GM21367 (cell line): ENCODE data around the gene ARFGEF2.
"Not testable (repeated sequence)": the region's sequence is repeated elsewhere in the genome, so short reads cannot be mapped to it uniquely, and the experiment has no call there.

Experiments
- ATAC-seq: cut with Tn5 transposase; IDR thresholded peaks from one replicate; pipeline ENCODE4 v1.9.1; 2021; ENCODE audit not compliant: unreplicated experiment

ARFGEF2 gene

GRCh38 chr20:48949304-48950170 lies 28.0 kb downstream of the ARFGEF2 start:
- ATAC-seq: no peak

GRCh38 chr20:48951041-48951440 lies 29.5 kb downstream of the ARFGEF2 start:
- no peak for ATAC-seq

- no peak for ATAC-seq
Observed at GRCh38 chr20:48951646-48952045, 30.1 kb downstream of the ARFGEF2 start.

- no peak for ATAC-seq
Observed at GRCh38 chr20:48952656-48953055, 31.1 kb downstream of the ARFGEF2 start.

GRCh38 chr20:48953653-48954052 lies 32.1 kb downstream of the ARFGEF2 start:
- no peak for ATAC-seq

GRCh38 chr20:48956052-48956451 lies 34.5 kb downstream of the ARFGEF2 start:
- no peak for ATAC-seq

GRCh38 chr20:48957053-48957481 lies 35.6 kb downstream of the ARFGEF2 start:
- no peak for ATAC-seq

GRCh38 chr20:48957533-48957932 lies 36.0 kb downstream of the ARFGEF2 start:
- no peak for ATAC-seq

GRCh38 chr20:48958743-48959142 lies 37.2 kb downstream of the ARFGEF2 start:
- ATAC-seq: no peak

GRCh38 chr20:48959899-48960550 lies 38.5 kb downstream of the ARFGEF2 start:
- ATAC-seq: no peak

- ATAC-seq: no peak
Observed at GRCh38 chr20:48962421-48962820, 40.9 kb downstream of the ARFGEF2 start.

- no peak for ATAC-seq
Observed at GRCh38 chr20:48962976-48963771, 41.7 kb downstream of the ARFGEF2 start.

GRCh38 chr20:48965189-48965910 lies 43.8 kb downstream of the ARFGEF2 start:
- no peak for ATAC-seq

- no peak for ATAC-seq
Observed at GRCh38 chr20:48970681-48971365, 49.3 kb downstream of the ARFGEF2 start.

- no peak for ATAC-seq
Observed at GRCh38 chr20:48971956-48972355, 50.4 kb downstream of the ARFGEF2 start.

- no peak for ATAC-seq
Observed at GRCh38 chr20:48972816-48973215, 51.3 kb downstream of the ARFGEF2 start.

GRCh38 chr20:48975955-48976354 lies 54.4 kb downstream of the ARFGEF2 start:
- no peak for ATAC-seq

- ATAC-seq: not testable (repeated sequence)
Observed at GRCh38 chr20:48979980-48980379, 58.5 kb downstream of the ARFGEF2 start.

GRCh38 chr20:48983423-48984400 lies 62.2 kb downstream of the ARFGEF2 start:
- ATAC-seq: no peak
